Liver (tissue), 3 donors: ENCODE results near the gene MRGPRF.

Experiments
- ATF3 ChIP-seq: IDR thresholded peaks from 2 replicates; pipeline ENCODE4 v1.6.1; 2016; ENCODE audit warnings: antibody characterized with exemption
- CTCF ChIP-seq: fragments of 150-350 bp; IDR thresholded peaks from 2 replicates; pipeline ENCODE4 v1.5.1; 2017; ENCODE audit warnings: improper control_type of control experiment, low read depth, low read length; ENCODE audit not compliant: missing input control
- EGR1 ChIP-seq, 2 donors: IDR thresholded peaks; 2 replicates each; pipeline ENCODE4 v1.6.1; 2016 to 2018; ENCODE audit warnings: antibody characterized with exemption in 2 of 2, low read depth in 2 of 2
- HNF4G ChIP-seq: IDR thresholded peaks from 2 replicates; pipeline ENCODE4 v1.6.1; 2016; ENCODE audit warnings: antibody characterized with exemption
- MAX ChIP-seq: IDR thresholded peaks from 2 replicates; pipeline ENCODE4 v1.6.1; 2016; ENCODE audit warnings: antibody characterized with exemption
- RAD21 ChIP-seq, 2 donors: IDR thresholded peaks; 2 replicates each; pipeline ENCODE4 v1.6.1; 2016; ENCODE audit warnings: antibody characterized with exemption in 2 of 2, mild to moderate bottlenecking in 2 of 2
- REST ChIP-seq: IDR thresholded peaks from 2 replicates; pipeline ENCODE4 v1.6.1; 2016; ENCODE audit warnings: antibody characterized with exemption, mild to moderate bottlenecking
- SP1 ChIP-seq: IDR thresholded peaks from 2 replicates; pipeline ENCODE4 v1.6.1; 2018; ENCODE audit warnings: antibody characterized with exemption, mild to moderate bottlenecking
- TAF1 ChIP-seq: conservative IDR thresholded peaks from 2 replicates; pipeline ENCODE4 v1.6.1; 2016; ENCODE audit warnings: antibody characterized with exemption, mild to moderate bottlenecking
- YY1 ChIP-seq: IDR thresholded peaks from 2 replicates; pipeline ENCODE4 v1.6.1; 2016; ENCODE audit warnings: antibody characterized with exemption, mild to moderate bottlenecking
- donor health status: healthy.
- donor health status: healthy.

- no peak for TF ChIP-seq CTCF
- TF ChIP-seq REST, result no peak
- no peak for TF ChIP-seq YY1
- TF ChIP-seq RAD21 (IDR thresholded peaks at IDR 0.05), result no peak
- TF ChIP-seq MAX, result no peak
- TF ChIP-seq ATF3, result no peak
- TF ChIP-seq SP1, result no peak
- TF ChIP-seq EGR1 (IDR thresholded peaks at IDR 0.05; ENCODE audit: low read depth in 2 of 2), result no peak
- no peak for TF ChIP-seq HNF4G
- no peak for TF ChIP-seq TAF1
These were observed 21.2 kb upstream of the MRGPRF start for GRCh38 chr11:69034123-69034867.
